B cell (primary cell): ENCODE data around the gene PHF24. TPM values are rescaled to one million over a fixed set of nuclear protein-coding genes. Genes with fewer than 3 reads are reported as not detected.

Experiments used
- ATAC-seq: fragments of 200-7000 bp; cut with Tn5 transposase; one replicate; pipeline ENCODE4 v1.10.0; 2021; ENCODE audit warnings: low read depth, mild to moderate bottlenecking, moderate number of reproducible peaks, moderate library complexity
- CTCF ChIA-PET: fragments of 350-600 bp; sonication (Branson Sonifier 250); formaldehyde crosslinking; loops from one replicate; lab custom pipeline; 2021; ENCODE audit warnings: antibody characterized with exemption, inconsistent platforms; lab: Charles Lee
- POLR2A ChIA-PET: fragments of 350-600 bp; sonication (Branson Sonifier 250); formaldehyde crosslinking; loops from one replicate; lab custom pipeline; 2021; ENCODE audit warnings: antibody characterized with exemption; lab: Charles Lee
- DNase-seq: peaks from one replicate; pipeline ENCODE4 v3.0.0; 2013
- H2AFZ ChIP-seq: 2 replicates; pipeline ENCODE4 v1.6.1; 2012; ENCODE audit warnings: mild to moderate bottlenecking, low read depth, low read length; ENCODE audit not compliant: insufficient read depth, poor library complexity, severe bottlenecking
- H3K27ac ChIP-seq, 2 donors: 1 replicate in 1 of 2; 2 replicates in 1 of 2; pipeline ENCODE4 v1.5.1; 2012 to 2013; ENCODE audit warnings: low read length in 2 of 2, mild to moderate bottlenecking in 2 of 2, moderate library complexity in 1 of 2
- H3K27me3 ChIP-seq, 4 experiments: fragments of 200-600 bp in 1 of 4; sonication (generic) in 1 of 4; replicated peaks in 1 of 4; 1 replicate in 2 of 4; 2 replicates in 2 of 4; pipeline versions ENCODE4 v1.6.1 to v1.7.0; 2013 to 2016; ENCODE audit warnings: low read length in 3 of 4, mild to moderate bottlenecking in 2 of 4, mixed read lengths in 1 of 4, moderate library complexity in 1 of 4; ENCODE audit not compliant: insufficient read depth in 4 of 4, control insufficient read depth in 3 of 4; ENCODE audit errors: control extremely low read depth in 1 of 4
- H3K36me3 ChIP-seq, 2 experiments: replicated peaks in 1 of 2; 1 replicate in 1 of 2; 2 replicates in 1 of 2; pipeline versions ENCODE4 v1.6.1 to v1.7.1; 2013; ENCODE audit warnings: low read length in 1 of 2; ENCODE audit not compliant: insufficient read depth in 2 of 2, control insufficient read depth in 1 of 2; ENCODE audit errors: control extremely low read depth in 1 of 2, extremely low read depth in 1 of 2
- H3K4me1 ChIP-seq, 2 donors: fragments of 200-600 bp in 1 of 2; sonication (generic) in 1 of 2; 1 replicate in 1 of 2; 2 replicates in 1 of 2; pipeline versions ENCODE4 v1.5.1 to v1.6.1; 2013 to 2017; ENCODE audit warnings: low read length in 2 of 2; ENCODE audit not compliant: control insufficient read depth in 2 of 2, insufficient read depth in 2 of 2
- H3K4me2 ChIP-seq: replicated peaks from 2 replicates; pipeline ENCODE3; 2012; ENCODE audit warnings: mild to moderate bottlenecking, low read depth, low read length; ENCODE audit not compliant: poor library complexity, severe bottlenecking
- H3K4me3 ChIP-seq, 5 experiments: fragments of 200-600 bp in 1 of 5; sonication (generic) in 1 of 5; 1 replicate in 3 of 5; 2 replicates in 2 of 5; pipeline versions ENCODE4 v1.5.1 to v1.7.0; 2011 to 2016; ENCODE audit warnings: low read length in 4 of 5, mild to moderate bottlenecking in 4 of 5, low read depth in 2 of 5, control low read depth in 1 of 5, moderate library complexity in 1 of 5; ENCODE audit not compliant: insufficient read depth in 1 of 5; ENCODE audit errors: control extremely low read depth in 1 of 5, extremely low read depth in 1 of 5
- H3K79me2 ChIP-seq: fragments of 200-600 bp; sonication (generic); one replicate; pipeline ENCODE4 v1.6.0; 2016; ENCODE audit warnings: low read length; ENCODE audit not compliant: control insufficient read depth, insufficient read depth
- H3K9ac ChIP-seq: fragments of 200-600 bp; sonication (generic); 2 replicates; pipeline ENCODE4 v1.6.1; 2017; ENCODE audit warnings: mild to moderate bottlenecking, low read length, moderate library complexity
- H3K9me3 ChIP-seq, 3 donors: one replicate each; pipeline versions ENCODE4 v1.6.1 to v1.7.1; 2013; ENCODE audit warnings: low read length in 2 of 3; ENCODE audit not compliant: control insufficient read depth in 2 of 3, insufficient read depth in 1 of 3; ENCODE audit errors: control extremely low read depth in 1 of 3
- H4K20me1 ChIP-seq: 2 replicates; pipeline ENCODE4 v1.6.0; 2012; ENCODE audit warnings: mild to moderate bottlenecking, low read length; ENCODE audit not compliant: insufficient read depth, control insufficient read depth, poor library complexity, severe bottlenecking
- H3K27ac Mint-ChIP-seq: one replicate; pipeline ENCODE4 v1.8.0; 2021; ENCODE audit warnings: mixed read lengths
- H3K27me3 Mint-ChIP-seq: one replicate; pipeline ENCODE4 v1.8.0; 2021; ENCODE audit warnings: mixed read lengths
- H3K4me1 Mint-ChIP-seq: one replicate; pipeline ENCODE4 v1.8.0; 2021; ENCODE audit warnings: mixed read lengths
- H3K4me3 Mint-ChIP-seq: one replicate; pipeline ENCODE4 v1.8.0; 2021; ENCODE audit warnings: mixed read lengths
- H3K9me3 Mint-ChIP-seq: one replicate; pipeline ENCODE4 v1.8.0; 2022; ENCODE audit warnings: mixed read lengths; ENCODE audit not compliant: insufficient read depth
- CTCF ChIP-seq: fragments of 200-600 bp; IDR thresholded peaks from one replicate; pipeline ENCODE4 v1.8.0; 2022; ENCODE audit warnings: antibody characterized with exemption, mild to moderate bottlenecking
- EZH2 ChIP-seq: IDR thresholded peaks from 2 replicates; pipeline ENCODE4 v1.6.1; 2012; ENCODE audit warnings: borderline replicate concordance, low read depth, mild to moderate bottlenecking, moderate library complexity, low read length; ENCODE audit not compliant: insufficient read depth, poor library complexity, severe bottlenecking
- WGBS: methylation state at CpG from one replicate; pipeline ENCODE4 v1.1.5; 2013; ENCODE audit warnings: missing lambda C conversion rate; ENCODE audit not compliant: insufficient coverage; 5-methylcytosine and 5-hydroxymethylcytosine counted together
- intact Hi-C: fragments of 100-400 bp; cut with micrococcal nuclease; formaldehyde crosslinking; loops from one replicate; pipeline ENCODE4 v1.10.0; 2022
- polyA plus RNA-seq: library from polyadenylated mRNA; depleted of rRNA; stranded (reverse); fragments of >200 nt; gene quantifications from 2 replicates; pipeline ENCODE4 v1.2.3, GENCODE V29; 2012
- total RNA-seq, 2 donors: library from RNA; stranded (reverse); fragments of 120-200 nt in 1 of 2; gene quantifications; 1 replicate in 1 of 2; 2 replicates in 1 of 2; pipeline versions ENCODE4 v1.2.3 to v1.2.4, GENCODE V29; 2013 to 2022

Gene PHF24
- total and polyA plus RNA-seq, 2 donors (not counting 1 experiment from before 2014, with no cell fraction given) = not detected

- H3K4me1 ChIP-seq = peaks cover 4 to 5% of the 10 kb centered on the region in 2 donors
- no peaks in the 10 kb centered on the region for H3K9me3 Mint-ChIP-seq
- no peak for DNase-seq
- TF ChIP-seq EZH2 (no peak), CTCF (no peak)
- H3K27ac ChIP-seq = no peak overlapping the region
- no peak overlapping the region for H3K4me2 ChIP-seq
- H3K27me3 Mint-ChIP-seq = no peaks in the 10 kb centered on the region
- no peaks in the 10 kb centered on the region for H3K9me3 ChIP-seq
- H3K4me1 Mint-ChIP-seq = peaks cover 12% of the 10 kb centered on the region
- no peak overlapping the region for H3K4me3 ChIP-seq
- no peaks in the 10 kb centered on the region for H3K27me3 ChIP-seq
- H3K27ac Mint-ChIP-seq = no peak overlapping the region
- POLR2A ChIA-PET = no interaction called here
- WGBS = 96% methylated on average over 3 of the region's 3 CpGs
- no peaks in the 10 kb centered on the region for H4K20me1 ChIP-seq
- CTCF ChIA-PET = interaction anchor here (1.2 kb wide), 2 partner anchors 25 to 127 kb away, joined by 4 read pairs; no protein-coding TSS in a partner anchor
- no peaks in the 10 kb centered on the region for H3K79me2 ChIP-seq
- ATAC-seq = no peak
- H3K36me3 ChIP-seq = peaks cover 0 to 2% of the 10 kb centered on the region in 2 experiments
- no peak overlapping the region for H3K4me3 Mint-ChIP-seq
- intact Hi-C loops = no loop called here
- H2AFZ ChIP-seq = no peak overlapping the region
- no peak overlapping the region for H3K9ac ChIP-seq
Measured at GRCh38 chr9:35026671-35027070, 68.6 kb downstream of the PHF24 start.

GRCh38 chr9:35027374-35027773, 69.3 kb downstream of the PHF24 start:
- no peaks in the 10 kb centered on the region for H3K9me3 ChIP-seq
- no peaks in the 10 kb centered on the region for H3K27me3 ChIP-seq
- no peak for ATAC-seq
- CTCF ChIA-PET = interaction anchor here (0.9 to 1.2 kb wide), 3 partner anchors 24 to 128 kb away, joined by 3 to 4 read pairs (median 4); no protein-coding TSS in a partner anchor
- no peak for DNase-seq
- no peak for TF ChIP-seq EZH2
- no peak for TF ChIP-seq CTCF
- Mint-ChIP-seq H3K9me3 (no peaks in the 10 kb centered on the region), H3K4me3 (no peak overlapping the region), H3K27me3 (no peaks in the 10 kb centered on the region), H3K27ac (no peak overlapping the region), H3K4me1 (peaks cover 10% of the 10 kb centered on the region)
- peaks cover 0 to 2% of the 10 kb centered on the region in 2 experiments for H3K36me3 ChIP-seq
- no peak overlapping the region for H3K9ac ChIP-seq
- POLR2A ChIA-PET = no interaction called here
- H3K79me2 ChIP-seq = no peaks in the 10 kb centered on the region
- no peaks in the 10 kb centered on the region for H4K20me1 ChIP-seq
- intact Hi-C loops = no loop called here
- H3K27ac ChIP-seq = no peak overlapping the region
- no peak overlapping the region for H2AFZ ChIP-seq
- WGBS = 100% methylated on average over 1 of the region's 1 CpG
- no peak overlapping the region for H3K4me2 ChIP-seq
- H3K4me3 ChIP-seq = no peak overlapping the region
- H3K4me1 ChIP-seq = peaks cover 4 to 5% of the 10 kb centered on the region in 2 donors
